ENCODE results near the gene PCLO.

DNA sequence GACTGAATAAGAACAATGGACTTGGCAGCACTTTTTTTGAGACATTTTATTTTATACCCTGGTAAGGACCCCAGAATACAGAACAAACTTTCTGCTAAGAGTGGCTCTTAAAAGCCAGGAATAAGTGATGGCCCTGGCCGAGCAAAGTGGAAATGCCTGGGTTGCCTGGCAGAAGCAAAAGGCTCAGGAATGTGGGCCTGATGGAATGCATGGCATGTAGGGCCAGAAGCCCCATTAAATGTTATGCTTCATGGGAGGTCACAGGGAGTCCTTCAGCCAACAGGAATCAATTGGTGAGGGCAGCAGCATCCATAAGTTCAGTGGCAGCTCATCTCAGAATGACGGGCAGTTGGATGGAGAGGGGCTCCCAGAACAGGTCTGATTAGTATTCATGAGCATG is 417.6 kb downstream of the PCLO start:
- TF ChIP-seq, protein P1, sequence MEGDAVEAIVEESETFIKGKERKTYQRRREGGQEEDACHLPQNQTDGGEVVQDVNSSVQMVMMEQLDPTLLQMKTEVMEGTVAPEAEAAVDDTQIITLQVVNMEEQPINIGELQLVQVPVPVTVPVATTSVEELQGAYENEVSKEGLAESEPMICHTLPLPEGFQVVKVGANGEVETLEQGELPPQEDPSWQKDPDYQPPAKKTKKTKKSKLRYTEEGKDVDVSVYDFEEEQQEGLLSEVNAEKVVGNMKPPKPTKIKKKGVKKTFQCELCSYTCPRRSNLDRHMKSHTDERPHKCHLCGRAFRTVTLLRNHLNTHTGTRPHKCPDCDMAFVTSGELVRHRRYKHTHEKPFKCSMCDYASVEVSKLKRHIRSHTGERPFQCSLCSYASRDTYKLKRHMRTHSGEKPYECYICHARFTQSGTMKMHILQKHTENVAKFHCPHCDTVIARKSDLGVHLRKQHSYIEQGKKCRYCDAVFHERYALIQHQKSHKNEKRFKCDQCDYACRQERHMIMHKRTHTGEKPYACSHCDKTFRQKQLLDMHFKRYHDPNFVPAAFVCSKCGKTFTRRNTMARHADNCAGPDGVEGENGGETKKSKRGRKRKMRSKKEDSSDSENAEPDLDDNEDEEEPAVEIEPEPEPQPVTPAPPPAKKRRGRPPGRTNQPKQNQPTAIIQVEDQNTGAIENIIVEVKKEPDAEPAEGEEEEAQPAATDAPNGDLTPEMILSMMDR (IDR thresholded peaks at IDR 0.05), result no peak
- TF ChIP-seq POLR2A (IDR thresholded peaks at IDR 0.05; ENCODE audit: low read depth) (no peak), POLR2AphosphoS5 (IDR thresholded peaks at IDR 0.05) (no peak), EP300 (IDR thresholded peaks at IDR 0.05) (no peak)

Measured in esophagus muscularis mucosa (tissue), 4 donors.